ENCODE data around the gene GCGR. TPM values are rescaled to one million over a fixed set of nuclear protein-coding genes. Genes with fewer than 3 reads are reported as not detected.

GCGR gene
- total RNA-seq, 3 donors from 2014 or later (not counting 1 experiment from before 2014, with no cell fraction given): not detected

- Mint-ChIP-seq H3K4me1 (no peaks in the 10 kb centered on the region), H3K9me3 (no peaks in the 10 kb centered on the region), H3K27ac (no peak overlapping the region), H3K36me3 (no peaks in the 10 kb centered on the region), H3K4me3 (no peak overlapping the region), H3K27me3 (ENCODE audit: low read depth in 2 of 2) (peaks cover 7 to 11% of the 10 kb centered on the region in 2 donors)
- no peaks in the 10 kb centered on the region for H3K27me3 ChIP-seq (ENCODE audit: control insufficient read depth, insufficient read depth, low read length)
- no peak for TF ChIP-seq CTCF (IDR thresholded peaks at IDR 0.05)
- no peak overlapping the region for H3K4me3 ChIP-seq (ENCODE audit: low read length)
- H3K4me1 ChIP-seq (ENCODE audit: control insufficient read depth, insufficient read depth, low read length): no peaks in the 10 kb centered on the region
- DNase-seq: no peak
- no peak for ATAC-seq
- no peaks in the 10 kb centered on the region for H3K9me3 ChIP-seq (ENCODE audit: control insufficient read depth, insufficient read depth, low read length)
- no peak overlapping the region for H3K27ac ChIP-seq (ENCODE audit: low read length)
- no peaks in the 10 kb centered on the region for H3K36me3 ChIP-seq (ENCODE audit: control insufficient read depth, insufficient read depth, low read length)
- intact Hi-C loops (cut with micrococcal nuclease): no loop called here
- 92% methylated on average over 15 of the region's 15 CpGs for WGBS (ENCODE audit: insufficient coverage)
These were observed 9.4 kb downstream of the GCGR start for GRCh38 chr17:81813371-81813684.

GRCh38 chr17:81813861-81814683, 10.1 kb downstream of the GCGR start:
- no peak for ATAC-seq
- H3K4me3 ChIP-seq (ENCODE audit: low read length): no peak overlapping the region
- Mint-ChIP-seq H3K4me3 (no peak overlapping the region), H3K4me1 (no peaks in the 10 kb centered on the region), H3K27me3 (ENCODE audit: low read depth in 2 of 2) (peaks cover 7 to 10% of the 10 kb centered on the region in 2 donors), H3K36me3 (no peaks in the 10 kb centered on the region), H3K27ac (no peak overlapping the region), H3K9me3 (no peaks in the 10 kb centered on the region)
- no peaks in the 10 kb centered on the region for H3K9me3 ChIP-seq (ENCODE audit: control insufficient read depth, insufficient read depth, low read length)
- whole genome bisulfite sequencing (ENCODE audit: insufficient coverage): 91% methylated on average over 40 of the region's 41 CpGs
- no peaks in the 10 kb centered on the region for H3K36me3 ChIP-seq (ENCODE audit: control insufficient read depth, insufficient read depth, low read length)
- no peaks in the 10 kb centered on the region for H3K4me1 ChIP-seq (ENCODE audit: control insufficient read depth, insufficient read depth, low read length)
- H3K27me3 ChIP-seq (ENCODE audit: control insufficient read depth, insufficient read depth, low read length): no peaks in the 10 kb centered on the region
- DNase-seq: no peak
- TF ChIP-seq CTCF (IDR thresholded peaks at IDR 0.05): no peak
- H3K27ac ChIP-seq (ENCODE audit: low read length): no peak overlapping the region
- intact Hi-C loops (cut with micrococcal nuclease): no loop called here

GRCh38 chr17:81814748-81815645, 11.0 kb downstream of the GCGR start:
- Mint-ChIP-seq H3K9me3 (no peaks in the 10 kb centered on the region), H3K4me3 (no peak overlapping the region), H3K4me1 (no peaks in the 10 kb centered on the region), H3K36me3 (no peaks in the 10 kb centered on the region), H3K27ac (no peak overlapping the region), H3K27me3 (ENCODE audit: low read depth in 2 of 2) (peaks cover 3 to 7% of the 10 kb centered on the region in 2 donors)
- no peaks in the 10 kb centered on the region for H3K27me3 ChIP-seq (ENCODE audit: control insufficient read depth, insufficient read depth, low read length)
- no peak overlapping the region for H3K4me3 ChIP-seq (ENCODE audit: low read length)
- H3K36me3 ChIP-seq (ENCODE audit: control insufficient read depth, insufficient read depth, low read length): no peaks in the 10 kb centered on the region
- no peak overlapping the region for H3K27ac ChIP-seq (ENCODE audit: low read length)
- H3K9me3 ChIP-seq (ENCODE audit: control insufficient read depth, insufficient read depth, low read length): no peaks in the 10 kb centered on the region
- ATAC-seq: no peak
- intact Hi-C loops (cut with micrococcal nuclease): no loop called here
- no peak for TF ChIP-seq CTCF (IDR thresholded peaks at IDR 0.05)
- DNase-seq: no peak
- no peaks in the 10 kb centered on the region for H3K4me1 ChIP-seq (ENCODE audit: control insufficient read depth, insufficient read depth, low read length)
- WGBS (ENCODE audit: insufficient coverage): 86% methylated on average over 23 of the region's 24 CpGs
